IMR-90 (cell line): ENCODE results near the gene EXPH5. TPM values are rescaled to one million over a fixed set of nuclear protein-coding genes. Genes with fewer than 3 reads are reported as not detected.

Experiments used
- ATAC-seq: fragments of 200-7000 bp; cut with Tn5 transposase; 2 replicates; pipeline ENCODE4 v1.9.1; 2020; ENCODE audit warnings: low read depth, mild to moderate bottlenecking, moderate library complexity
- BruUV-seq: library from RNA; stranded (reverse); fragments of 400-500 nt; replicated peaks from 2 replicates; lab custom pipeline; 2021; lab: Mats Ljungman, UMichigan
- CTCF ChIA-PET: fragments of 300-600 bp; formaldehyde crosslinking; extraction: SDS; loops from one replicate; lab custom pipeline; 2021; ENCODE audit warnings: antibody characterized with exemption; lab: Yijun Ruan, JAX
- POLR2A ChIA-PET: fragments of 300-600 bp; sonication (Branson Sonifier 250); formaldehyde crosslinking; loops from one replicate; lab custom pipeline; 2022; ENCODE audit warnings: antibody characterized with exemption; ENCODE audit not compliant: unreplicated experiment; lab: Charles Lee
- DNase-seq: peaks from one replicate; pipeline ENCODE4 v3.0.0; 2013
- H2AFZ ChIP-seq: replicated peaks from 2 replicates; pipeline ENCODE3; 2013; ENCODE audit warnings: low read length, mild to moderate bottlenecking; ENCODE audit not compliant: poor library complexity
- H2AK5ac ChIP-seq: 2 replicates; pipeline ENCODE4 v1.6.1; 2013; ENCODE audit warnings: low read depth, low read length, inconsistent platforms
- H2AK9ac ChIP-seq: replicated peaks from 2 replicates; pipeline ENCODE3; 2013; ENCODE audit warnings: mild to moderate bottlenecking, low read depth, low read length, moderate library complexity; ENCODE audit not compliant: poor library complexity
- H2BK120ac ChIP-seq: 2 replicates; pipeline ENCODE4 v1.6.1; 2013; ENCODE audit warnings: low read depth, low read length, inconsistent platforms
- H2BK15ac ChIP-seq: 3 replicates; pipeline ENCODE4 v1.6.1; 2013; ENCODE audit warnings: low read depth, low read length, inconsistent platforms
- H2BK20ac ChIP-seq: 2 replicates; pipeline ENCODE4 v1.6.1; 2013; ENCODE audit warnings: low read depth, mild to moderate bottlenecking, inconsistent platforms, low read length, moderate library complexity
- H2BK5ac ChIP-seq: 2 replicates; pipeline ENCODE4 v1.6.1; 2013; ENCODE audit warnings: mild to moderate bottlenecking, low read depth, low read length, inconsistent platforms; ENCODE audit not compliant: poor library complexity, severe bottlenecking
- H3K14ac ChIP-seq: replicated peaks from 2 replicates; pipeline ENCODE4 v1.6.1; 2013; ENCODE audit warnings: low read depth, low read length, inconsistent platforms
- H3K18ac ChIP-seq: 2 replicates; pipeline ENCODE4 v1.6.1; 2013; ENCODE audit warnings: low read depth, low read length, control low read depth
- H3K23ac ChIP-seq: 2 replicates; pipeline ENCODE4 v1.6.1; 2013; ENCODE audit warnings: low read depth, low read length, inconsistent platforms
- H3K27ac ChIP-seq: 2 replicates; pipeline ENCODE4 v1.5.1; 2013; ENCODE audit warnings: mild to moderate bottlenecking, control low read depth, low read length; ENCODE audit not compliant: insufficient read depth
- H3K27me3 ChIP-seq: 2 replicates; pipeline ENCODE4 v1.6.1; 2013; ENCODE audit warnings: low read length; ENCODE audit not compliant: control insufficient read depth, insufficient read depth
- H3K36me3 ChIP-seq: 2 replicates; pipeline ENCODE4 v1.6.1; 2013; ENCODE audit warnings: low read length, mixed read lengths; ENCODE audit not compliant: control insufficient read depth, insufficient read depth
- H3K4ac ChIP-seq: 2 replicates; pipeline ENCODE4 v1.6.1; 2013; ENCODE audit warnings: low read depth, low read length, inconsistent platforms
- H3K4me1 ChIP-seq: 2 replicates; pipeline ENCODE4 v1.6.1; 2013; ENCODE audit warnings: low read length, mixed read lengths; ENCODE audit not compliant: control insufficient read depth, insufficient read depth
- H3K4me2 ChIP-seq: 2 replicates; pipeline ENCODE4 v1.6.1; 2013; ENCODE audit warnings: low read depth, mild to moderate bottlenecking, control low read depth, low read length, moderate library complexity
- H3K4me3 ChIP-seq: 2 replicates; pipeline ENCODE4 v1.5.1; 2013; ENCODE audit warnings: low read depth, mild to moderate bottlenecking, control low read depth, low read length, moderate library complexity; ENCODE audit not compliant: insufficient read depth
- H3K56ac ChIP-seq: 2 replicates; pipeline ENCODE4 v1.6.1; 2013; ENCODE audit warnings: low read length, inconsistent platforms; ENCODE audit not compliant: insufficient read depth; ENCODE audit errors: extremely low read depth
- H3K79me1 ChIP-seq, 2 experiments: 2 replicates each; pipeline ENCODE4 v1.6.1; 2013; ENCODE audit warnings: low read length in 2 of 2, inconsistent platforms in 1 of 2, low read depth in 1 of 2
- H3K9ac ChIP-seq: 2 replicates; pipeline ENCODE4 v1.6.1; 2013; ENCODE audit warnings: low read depth, low read length, control low read depth
- H3K9me1 ChIP-seq: 2 replicates; pipeline ENCODE4 v1.6.1; 2013; ENCODE audit warnings: low read length, inconsistent platforms; ENCODE audit not compliant: insufficient read depth
- H3K9me3 ChIP-seq: 2 replicates; pipeline ENCODE4 v1.6.1; 2013; ENCODE audit warnings: low read length; ENCODE audit not compliant: control insufficient read depth, insufficient read depth
- H4K20me1 ChIP-seq: 2 replicates; pipeline ENCODE4 v1.6.1; 2013; ENCODE audit warnings: low read length, inconsistent platforms; ENCODE audit not compliant: insufficient read depth
- H4K5ac ChIP-seq: 2 replicates; pipeline ENCODE4 v1.6.1; 2013; ENCODE audit warnings: mild to moderate bottlenecking, low read depth, low read length, control low read depth
- H4K8ac ChIP-seq, 2 experiments: 2 replicates each; pipeline ENCODE4 v1.6.1; 2013; ENCODE audit warnings: low read depth in 2 of 2, low read length in 2 of 2, control low read depth in 1 of 2, inconsistent platforms in 1 of 2
- H4K91ac ChIP-seq: 2 replicates; pipeline ENCODE4 v1.6.1; 2013; ENCODE audit warnings: low read depth, low read length, inconsistent platforms; ENCODE audit not compliant: insufficient read depth
- BHLHE40 ChIP-seq: fragments of 150-350 bp; IDR thresholded peaks from 2 replicates; pipeline ENCODE4 v1.6.1; 2016; ENCODE audit warnings: mild to moderate bottlenecking, low read depth, low read length
- CEBPB ChIP-seq: IDR thresholded peaks from 2 replicates; pipeline ENCODE4 v1.6.1; 2012; ENCODE audit warnings: low read depth, low read length, improper control_type of control experiment
- CHD1 ChIP-seq: IDR thresholded peaks from 2 replicates; pipeline ENCODE4 v1.6.1; 2012; ENCODE audit warnings: low read depth, low read length, improper control_type of control experiment
- FOS ChIP-seq: fragments of 150-350 bp; IDR thresholded peaks from 2 replicates; pipeline ENCODE4 v1.6.1; 2016; ENCODE audit warnings: low read depth, low read length
- MAFK ChIP-seq: IDR thresholded peaks from 2 replicates; pipeline ENCODE4 v1.6.1; 2012; ENCODE audit warnings: low read depth, low read length, improper control_type of control experiment
- MXI1 ChIP-seq: IDR thresholded peaks from 2 replicates; pipeline ENCODE4 v1.6.1; 2012; ENCODE audit warnings: low read depth, mild to moderate bottlenecking, low read length, moderate library complexity, borderline replicate concordance
- POLR2A ChIP-seq: IDR thresholded peaks from 2 replicates; pipeline ENCODE4 v1.6.1; 2012; ENCODE audit warnings: mild to moderate bottlenecking, low read depth, low read length
- RCOR1 ChIP-seq: IDR thresholded peaks from 2 replicates; pipeline ENCODE4 v1.6.1; 2012; ENCODE audit warnings: mild to moderate bottlenecking, low read length, improper control_type of control experiment; ENCODE audit not compliant: insufficient replicate concordance
- RFX5 ChIP-seq: IDR thresholded peaks from 2 replicates; pipeline ENCODE4 v1.8.0; 2012; ENCODE audit warnings: low read depth, mild to moderate bottlenecking, low read length, moderate library complexity
- SMC3 ChIP-seq: fragments of 150-350 bp; IDR thresholded peaks from 2 replicates; pipeline ENCODE4 v1.6.1; 2016; ENCODE audit warnings: low read depth, mild to moderate bottlenecking, antibody characterized with exemption, low read length, moderate library complexity
- WGBS, 2 experiments: methylation state at CpG; one replicate each; pipeline versions ENCODE4 v1.1.5 to v1.1.7; 2013; ENCODE audit warnings: missing lambda C conversion rate in 2 of 2; ENCODE audit not compliant: insufficient read length in 1 of 2; ENCODE audit errors: extremely low coverage in 2 of 2; 5-methylcytosine and 5-hydroxymethylcytosine counted together
- dilution Hi-C: fragments of 300-500 bp; cut with HindIII; formaldehyde crosslinking; loops from one replicate; pipeline ENCODE4 v1.14.3; 2018; ENCODE audit warnings: low sequenced_read_pairs; ENCODE audit not compliant: unreplicated experiment
- in situ Hi-C: fragments of 300-500 bp; cut with MboI; formaldehyde crosslinking; loops from 3 replicates; pipeline ENCODE4 v1.14.3; 2019; ENCODE audit warnings: low sequenced_read_pairs, inconsistent platforms, mixed read lengths
- intact Hi-C: fragments of 100-400 bp; cut with micrococcal nuclease; formaldehyde crosslinking; loops from 2 replicates; pipeline ENCODE4 v1.10.0; 2022
- polyA plus RNA-seq, 3 experiments: library from polyadenylated mRNA; depleted of rRNA; stranded (reverse); fragments of >200 nt; gene quantifications; 2 replicates each; pipeline ENCODE4 v1.2.3, GENCODE V29; 2012; ENCODE audit warnings: low replicate concordance in 1 of 3
- total RNA-seq: library from RNA; depleted of rRNA; stranded (reverse); fragments of >200 nt; gene quantifications from 2 replicates; pipeline ENCODE4 v1.2.3, GENCODE V29; 2012
- TF ChIP-seq, protein P1 (sequence below): fragments of 150-350 bp; IDR thresholded peaks from 2 replicates; pipeline ENCODE4 v1.6.1; 2017; ENCODE audit warnings: mild to moderate bottlenecking, antibody characterized with exemption, low read length, low read depth
- TF ChIP-seq, protein P2 (sequence below): conservative IDR thresholded peaks from 2 replicates; pipeline ENCODE4 v1.5.1; 2012; ENCODE audit warnings: mild to moderate bottlenecking, low read depth, low read length, improper control_type of control experiment

EXPH5 gene
- total and polyA plus RNA-seq, 2 of the 4 experiments (the other 2 are of a cell fraction): 0.05 to 0.72 TPM

DNA sequence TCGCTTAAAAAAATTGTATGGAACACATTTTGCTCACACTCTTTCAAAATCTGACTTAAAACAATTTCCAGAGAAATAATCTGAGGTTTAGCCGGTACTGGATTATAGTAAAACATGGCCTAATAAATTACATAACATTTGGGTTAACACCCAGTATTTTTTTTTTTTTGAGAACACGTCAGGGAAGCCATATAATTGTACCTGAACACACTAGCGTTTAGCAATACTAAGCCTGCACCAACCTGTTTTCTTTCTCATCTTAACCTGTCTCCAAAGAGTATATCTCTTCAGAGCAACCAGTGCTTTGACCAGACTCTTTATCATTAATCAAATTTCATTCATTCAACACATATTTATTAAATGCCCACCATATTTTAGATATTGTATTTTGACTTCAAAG is 93.4 kb downstream of the EXPH5 start:
- BruUV-seq: no TSS peak
- in situ Hi-C loops: no loop called here
- ATAC-seq (no peak), DNase-seq (no peak)
- Histone ChIP-seq H3K4ac (no peak overlapping the region), H3K36me3 (no peaks in the 10 kb centered on the region), H2AFZ (no peak overlapping the region), H3K23ac (no peak overlapping the region), H2BK5ac (no peak overlapping the region), H3K27ac (no peak overlapping the region), H3K79me1 (peaks cover 12 to 24% of the 10 kb centered on the region in 2 experiments; a peak in 3 of 4 replicates), H2AK5ac (no peak overlapping the region), H2AK9ac (no peak overlapping the region), H2BK15ac (no peak overlapping the region), H3K14ac (no peak overlapping the region), H3K4me1 (peaks cover 3% of the 10 kb centered on the region), H4K91ac (no peak overlapping the region), H4K20me1 (no peaks in the 10 kb centered on the region), H3K18ac (no peak overlapping the region), H3K4me2 (no peak overlapping the region), H4K8ac (no peak overlapping the region), H3K9me1 (peaks cover 1% of the 10 kb centered on the region; the same call in 1 of the 2 replicates), H3K27me3 (no peaks in the 10 kb centered on the region), H3K9me3 (no peaks in the 10 kb centered on the region), H3K56ac (no peak overlapping the region), H4K5ac (no peak overlapping the region), H2BK120ac (no peak overlapping the region), H3K9ac (no peak overlapping the region), H3K4me3 (no peak overlapping the region), H2BK20ac (no peak overlapping the region)
- ChIA-PET POLR2A (no interaction called here), CTCF (no interaction called here)
- whole genome bisulfite sequencing, 2 experiments: no CpG with 5 or more reads among the region's 4 CpGs
- intact Hi-C loops: no loop called here
- dilution Hi-C loops: no loop called here
- no peak for TF ChIP-seq SMC3
- no peak for TF ChIP-seq FOS
- TF ChIP-seq MAFK: no peak
- TF ChIP-seq CEBPB: no peak
- no peak for TF ChIP-seq CHD1
- TF ChIP-seq, protein P1, sequence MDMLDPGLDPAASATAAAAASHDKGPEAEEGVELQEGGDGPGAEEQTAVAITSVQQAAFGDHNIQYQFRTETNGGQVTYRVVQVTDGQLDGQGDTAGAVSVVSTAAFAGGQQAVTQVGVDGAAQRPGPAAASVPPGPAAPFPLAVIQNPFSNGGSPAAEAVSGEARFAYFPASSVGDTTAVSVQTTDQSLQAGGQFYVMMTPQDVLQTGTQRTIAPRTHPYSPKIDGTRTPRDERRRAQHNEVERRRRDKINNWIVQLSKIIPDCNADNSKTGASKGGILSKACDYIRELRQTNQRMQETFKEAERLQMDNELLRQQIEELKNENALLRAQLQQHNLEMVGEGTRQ: no peak
- no peak for TF ChIP-seq RCOR1
- no peak for TF ChIP-seq BHLHE40
- TF ChIP-seq, protein P2, sequence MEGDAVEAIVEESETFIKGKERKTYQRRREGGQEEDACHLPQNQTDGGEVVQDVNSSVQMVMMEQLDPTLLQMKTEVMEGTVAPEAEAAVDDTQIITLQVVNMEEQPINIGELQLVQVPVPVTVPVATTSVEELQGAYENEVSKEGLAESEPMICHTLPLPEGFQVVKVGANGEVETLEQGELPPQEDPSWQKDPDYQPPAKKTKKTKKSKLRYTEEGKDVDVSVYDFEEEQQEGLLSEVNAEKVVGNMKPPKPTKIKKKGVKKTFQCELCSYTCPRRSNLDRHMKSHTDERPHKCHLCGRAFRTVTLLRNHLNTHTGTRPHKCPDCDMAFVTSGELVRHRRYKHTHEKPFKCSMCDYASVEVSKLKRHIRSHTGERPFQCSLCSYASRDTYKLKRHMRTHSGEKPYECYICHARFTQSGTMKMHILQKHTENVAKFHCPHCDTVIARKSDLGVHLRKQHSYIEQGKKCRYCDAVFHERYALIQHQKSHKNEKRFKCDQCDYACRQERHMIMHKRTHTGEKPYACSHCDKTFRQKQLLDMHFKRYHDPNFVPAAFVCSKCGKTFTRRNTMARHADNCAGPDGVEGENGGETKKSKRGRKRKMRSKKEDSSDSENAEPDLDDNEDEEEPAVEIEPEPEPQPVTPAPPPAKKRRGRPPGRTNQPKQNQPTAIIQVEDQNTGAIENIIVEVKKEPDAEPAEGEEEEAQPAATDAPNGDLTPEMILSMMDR: no peak
- TF ChIP-seq MXI1: no peak
- TF ChIP-seq RFX5: no peak
- no peak for TF ChIP-seq POLR2A
